Stimulated activated CD4-positive, alpha-beta T cell treated with anti-CD3 and anti-CD28 coated beads, Interleukin-15, amount 100 ng/mL, for 24 hours (primary cell): ENCODE measurements around the gene RFXANK.
"Not testable (repeated sequence)": the region's sequence is repeated elsewhere in the genome, so short reads cannot be mapped to it uniquely, and the experiment has no call there.

Source experiments
- DNase-seq: peaks from one replicate; pipeline ENCODE4 v3.0.0-alpha.2; 2020

The RFXANK gene

DNA sequence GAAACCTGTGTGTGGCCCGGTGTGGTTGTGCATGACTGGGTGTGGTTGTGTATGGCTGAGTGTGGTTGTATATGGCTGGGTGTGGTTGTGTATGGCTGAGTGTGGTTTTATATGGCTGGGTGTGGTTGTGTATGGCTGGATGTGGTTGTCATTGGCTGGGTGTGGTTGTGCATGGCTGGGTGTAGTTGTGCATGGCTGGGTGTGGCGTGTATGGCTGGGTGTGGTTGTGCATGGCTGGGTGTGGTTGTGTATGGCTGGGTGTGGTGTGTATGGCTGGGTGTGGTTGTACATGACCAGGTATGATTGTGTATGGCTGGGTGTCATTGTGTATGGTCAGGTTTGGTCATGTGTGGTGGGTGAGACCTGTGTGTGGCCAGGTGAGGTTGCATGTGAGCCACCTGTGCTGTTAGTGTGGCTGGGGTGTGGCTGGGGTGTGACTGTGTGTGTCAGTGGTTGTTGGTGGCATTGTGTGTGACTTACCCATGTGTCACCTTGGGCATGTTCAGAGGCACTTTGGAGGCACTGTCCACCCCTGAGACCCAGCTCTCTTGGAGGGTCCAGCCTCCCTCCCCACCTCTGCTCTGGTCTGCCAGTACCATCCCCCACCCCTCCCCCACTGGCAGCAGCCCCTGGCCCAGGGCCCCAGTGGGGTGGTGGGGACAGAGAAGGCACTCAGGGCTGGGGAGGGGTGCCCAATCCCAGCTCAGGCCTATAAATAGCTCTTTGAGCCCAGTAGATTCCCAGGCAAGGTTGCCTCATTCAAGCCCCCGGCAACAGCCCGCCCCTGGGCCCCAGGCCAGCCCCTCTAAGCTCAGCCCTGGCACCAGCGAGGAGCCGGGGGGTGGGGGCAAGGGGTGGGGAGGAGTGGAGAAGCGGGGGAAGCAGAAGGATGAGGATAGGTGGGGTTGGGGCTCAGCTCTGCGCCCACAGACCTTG is 15.8 kb downstream of the RFXANK start:
- no peak for DNase-seq

DNA sequence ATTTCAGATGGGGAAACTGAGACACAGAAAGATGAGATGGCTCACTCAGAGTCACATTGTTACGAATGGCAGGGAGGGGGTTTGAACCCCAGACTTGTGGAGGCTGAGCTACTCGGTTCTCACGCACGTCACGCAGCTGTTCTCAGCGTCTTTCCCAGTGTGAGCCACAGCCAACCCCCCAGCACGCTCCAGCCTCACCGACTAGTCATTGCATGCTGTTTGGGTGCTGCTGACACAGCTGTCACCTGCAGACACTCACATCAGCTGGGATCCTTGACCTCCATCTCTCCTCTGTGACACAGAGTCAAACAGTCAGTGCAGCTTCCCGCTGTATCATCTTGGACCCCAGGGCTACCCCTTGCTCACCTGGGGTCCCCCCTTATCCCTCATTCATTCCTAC is 17.3 kb downstream of the RFXANK start:
- DNase-seq: no peak

DNA sequence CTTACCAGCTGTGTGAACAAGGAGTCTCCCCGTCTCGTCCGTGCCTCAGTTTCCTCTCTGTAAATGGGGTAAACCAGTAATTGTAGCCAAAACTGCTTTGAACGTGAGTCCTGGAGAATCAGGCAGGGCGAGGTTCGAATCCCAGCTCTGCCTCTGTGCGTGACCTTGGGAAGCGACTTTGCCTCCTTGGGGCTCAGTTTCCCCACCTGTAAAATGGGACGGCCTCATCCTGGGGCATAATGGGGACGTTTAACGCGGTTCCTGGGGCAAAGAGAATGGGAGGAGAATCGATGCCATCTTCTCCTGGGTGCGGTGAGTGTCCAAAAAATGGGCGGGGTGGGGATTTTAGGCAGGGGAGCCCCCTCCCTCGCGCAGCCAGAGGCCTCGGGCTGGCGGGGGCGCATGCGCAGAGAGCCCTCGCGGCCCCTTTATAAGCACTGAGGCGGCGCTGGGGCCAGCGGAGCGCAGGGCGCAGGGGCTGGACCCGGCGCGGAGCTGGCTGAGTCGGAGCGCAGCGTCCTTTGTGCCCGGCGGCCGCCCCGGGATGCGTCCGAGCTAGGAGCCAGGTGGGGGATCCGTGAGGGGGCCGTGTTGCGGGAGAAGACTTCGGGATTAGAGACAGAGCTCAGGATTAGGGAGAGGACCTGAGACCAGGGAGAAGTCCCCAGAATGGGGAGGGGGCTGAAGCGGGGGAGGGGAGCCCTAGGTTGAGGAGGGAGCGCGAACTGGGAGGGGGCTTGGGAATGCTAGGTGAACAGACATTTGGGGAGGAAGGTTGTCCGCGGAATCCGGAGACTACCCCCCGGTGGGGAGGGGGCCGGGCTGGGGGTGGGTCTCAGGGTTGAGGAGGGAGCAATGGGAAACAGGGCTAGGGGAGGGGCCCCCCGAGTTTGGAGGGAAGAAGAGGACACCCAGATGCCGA is 19.7 kb downstream of the RFXANK start, which contains the start of gene NCAN:
NCAN (plus strand) TSS at position 460 of the 922 bp plus-strand sequence. CDS start 4,996 bp downstream, outside the sequence.
- DNase-seq: no peak

DNA sequence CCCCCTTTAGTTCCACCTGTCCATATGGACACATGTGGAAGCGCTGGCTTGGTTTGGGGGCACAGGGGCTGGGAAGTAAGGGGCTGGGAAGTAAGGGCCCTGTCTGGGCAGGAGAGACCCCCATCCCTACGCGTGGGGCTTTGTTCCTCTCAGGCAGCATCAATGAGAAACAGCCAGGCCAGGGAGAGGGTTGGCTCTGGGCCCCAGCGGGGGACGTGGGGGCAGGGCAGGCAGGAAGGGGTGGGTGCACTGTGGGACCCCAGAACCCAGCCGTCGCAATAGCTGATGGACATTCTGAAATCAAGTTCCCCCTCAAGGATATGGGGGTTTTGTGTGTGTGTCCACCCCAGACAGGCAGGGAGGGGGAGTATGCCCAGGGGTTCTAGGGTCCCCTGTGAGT is 20.9 kb downstream of the RFXANK start:
- DNase-seq: no peak

DNA sequence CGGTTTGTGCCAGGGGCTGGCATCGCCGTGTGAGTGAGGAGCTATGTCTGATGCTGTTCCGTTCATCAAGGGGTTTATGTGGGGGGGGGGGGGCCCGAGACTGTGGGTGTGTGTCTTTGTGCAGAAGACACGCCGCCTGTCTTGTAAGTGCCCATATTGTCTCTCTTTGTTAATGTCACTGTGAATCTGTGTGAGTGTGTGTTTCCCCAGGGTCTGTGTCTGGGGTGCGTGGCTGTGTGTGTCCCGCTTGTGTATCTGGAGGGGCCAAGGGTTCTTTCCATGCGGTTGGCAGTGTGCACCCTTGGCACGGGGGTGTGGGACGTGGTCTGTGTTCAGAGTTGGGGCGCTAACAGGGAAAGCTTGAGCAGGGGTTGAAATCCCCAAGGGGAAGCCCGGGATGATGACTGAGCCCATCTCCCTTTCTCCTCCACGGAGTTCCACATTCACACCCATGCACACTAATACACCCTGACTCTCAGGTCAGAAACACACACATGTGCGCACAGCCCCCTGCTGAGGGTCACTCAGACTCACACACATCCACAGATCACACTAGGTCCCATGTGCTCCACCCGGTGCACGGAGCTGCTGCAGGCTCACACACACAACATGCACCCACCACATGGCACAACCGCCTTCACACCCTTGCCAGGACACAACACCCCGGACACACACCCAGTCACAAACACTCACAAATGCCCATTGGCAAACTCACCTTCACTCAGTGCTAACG is 21.5 kb downstream of the RFXANK start:
- no peak for DNase-seq

DNA sequence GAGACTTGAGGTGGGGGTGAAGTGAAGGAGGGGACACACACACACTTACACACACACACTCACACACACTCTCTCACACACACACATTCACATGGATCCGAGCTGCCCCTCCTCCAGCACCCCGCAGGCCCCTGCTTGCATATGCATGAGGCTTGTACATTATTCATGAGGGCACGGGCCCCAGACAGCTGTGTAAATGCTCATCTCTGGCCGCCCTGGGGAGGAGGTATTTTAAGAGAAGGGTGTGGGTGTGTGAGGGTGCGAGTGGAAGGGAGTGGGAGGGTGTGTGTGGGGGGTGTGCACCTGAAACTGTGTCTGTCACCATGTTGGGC is 22.1 kb downstream of the RFXANK start:
- DNase-seq: no peak

DNA sequence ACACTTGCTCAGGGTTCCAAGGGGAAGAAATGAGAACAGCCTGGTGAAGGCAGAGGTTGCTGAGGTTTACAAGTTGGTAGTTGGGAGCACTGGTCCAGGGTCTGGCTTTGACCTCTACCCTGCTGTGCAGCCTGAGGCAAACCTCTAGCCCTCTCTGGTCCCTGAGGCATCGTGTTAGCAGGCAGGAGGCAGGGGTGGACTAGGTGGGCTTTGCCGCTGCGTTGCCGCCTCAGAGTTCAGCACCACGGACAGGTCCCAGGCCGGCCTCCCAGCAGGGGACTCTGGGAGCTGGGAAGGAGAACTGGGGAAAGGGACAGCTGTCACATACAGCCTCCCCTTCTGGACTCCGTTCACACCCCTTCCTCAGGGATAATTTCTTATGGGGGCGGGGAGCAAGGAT is 22.8 kb downstream of the RFXANK start:
- peak; percentile 33 for DNase-seq

DNA sequence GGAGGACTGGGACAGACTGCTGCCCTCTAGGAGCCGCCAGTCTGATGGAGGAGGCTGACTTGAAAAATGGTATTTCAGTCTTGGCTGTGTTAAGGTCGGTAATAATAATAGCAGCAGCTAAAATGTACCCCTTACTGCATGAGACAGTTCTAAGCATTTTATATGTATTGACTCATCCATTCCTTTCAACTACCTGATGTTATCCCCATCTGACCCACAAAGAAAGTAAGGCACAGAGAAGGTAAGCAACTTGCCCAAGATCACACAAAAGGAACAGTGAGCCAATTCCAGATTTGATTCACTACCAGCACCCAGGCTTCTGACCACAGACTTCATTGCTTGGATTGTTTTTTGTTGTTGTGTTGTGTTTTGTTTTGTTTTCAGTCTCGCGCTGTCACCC is 23.7 kb downstream of the RFXANK start:
- DNase-seq: no peak

DNA sequence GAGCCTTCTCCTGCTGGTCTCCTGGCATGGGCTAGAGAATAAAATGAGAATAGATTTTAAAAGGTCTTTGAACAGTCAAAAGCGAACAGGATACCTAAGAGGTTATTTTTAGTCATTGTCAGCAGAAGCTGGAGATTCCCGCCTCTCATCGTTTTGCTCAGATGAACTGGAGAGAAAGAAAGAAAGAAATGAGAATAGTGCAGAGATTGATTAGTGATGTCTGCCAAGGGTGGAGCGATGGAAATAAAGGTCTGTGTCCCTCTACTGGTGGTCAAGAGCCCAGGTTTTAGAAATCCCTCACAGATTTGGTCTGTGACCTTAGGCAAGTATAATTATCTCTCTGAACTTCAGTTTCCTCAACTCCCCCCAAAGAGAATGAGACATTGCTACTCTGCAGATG is 25.0 kb downstream of the RFXANK start:
- DNase-seq: no peak

DNA sequence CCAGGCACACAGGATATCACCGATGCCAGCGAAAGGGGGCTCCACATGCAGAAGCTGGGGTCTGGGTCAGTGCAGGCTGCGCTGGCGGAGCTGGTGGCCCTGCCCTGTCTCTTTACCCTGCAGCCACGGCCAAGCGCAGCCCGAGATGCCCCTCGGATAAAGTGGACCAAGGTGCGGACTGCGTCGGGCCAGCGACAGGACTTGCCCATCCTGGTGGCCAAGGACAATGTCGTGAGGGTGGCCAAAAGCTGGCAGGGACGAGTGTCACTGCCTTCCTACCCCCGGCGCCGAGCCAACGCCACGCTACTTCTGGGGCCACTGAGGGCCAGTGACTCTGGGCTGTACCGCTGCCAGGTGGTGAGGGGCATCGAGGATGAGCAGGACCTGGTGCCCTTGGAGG is 26.9 kb downstream of the RFXANK start:
- no peak for DNase-seq

DNA sequence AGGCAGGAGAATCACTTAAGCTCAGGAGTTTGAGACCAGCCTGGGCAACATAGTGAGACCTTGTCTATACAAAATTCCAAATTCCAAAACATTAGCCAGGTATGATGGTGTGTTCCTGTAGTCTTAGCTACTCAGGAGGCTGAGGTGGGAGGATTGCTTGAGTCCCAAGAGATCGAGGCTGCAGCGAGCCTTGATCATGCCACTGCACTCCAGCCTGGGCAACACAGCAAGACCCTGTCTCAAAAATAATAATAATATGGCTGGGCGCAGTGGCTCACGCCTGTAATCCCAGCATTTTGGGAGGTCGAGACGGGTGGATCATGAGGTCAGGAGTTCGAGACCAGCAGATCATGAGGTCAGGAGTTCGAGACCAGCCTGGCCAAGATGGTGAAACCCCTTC is 28.9 kb downstream of the RFXANK start:
- not testable (repeated sequence) for DNase-seq

DNA sequence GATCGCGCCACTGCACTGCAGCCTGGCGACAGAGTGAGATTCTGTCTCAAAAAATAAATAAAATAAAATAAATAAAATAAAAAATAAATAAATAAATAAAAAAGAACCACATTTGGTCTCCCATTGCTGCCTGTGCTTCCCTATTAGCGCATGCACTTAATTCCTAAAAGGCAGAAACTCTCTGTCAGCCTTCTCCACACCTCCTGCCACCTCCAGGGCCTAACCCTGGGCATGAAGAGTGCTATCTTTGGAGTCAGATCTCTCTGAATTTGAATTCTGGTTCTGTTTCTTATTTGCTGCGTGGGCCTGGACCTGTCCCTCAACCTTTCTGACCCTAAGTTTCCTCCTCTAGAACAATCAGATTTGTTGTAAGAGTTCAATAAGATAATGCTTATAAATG is 31.0 kb downstream of the RFXANK start:
- DNase-seq: no peak

DNA sequence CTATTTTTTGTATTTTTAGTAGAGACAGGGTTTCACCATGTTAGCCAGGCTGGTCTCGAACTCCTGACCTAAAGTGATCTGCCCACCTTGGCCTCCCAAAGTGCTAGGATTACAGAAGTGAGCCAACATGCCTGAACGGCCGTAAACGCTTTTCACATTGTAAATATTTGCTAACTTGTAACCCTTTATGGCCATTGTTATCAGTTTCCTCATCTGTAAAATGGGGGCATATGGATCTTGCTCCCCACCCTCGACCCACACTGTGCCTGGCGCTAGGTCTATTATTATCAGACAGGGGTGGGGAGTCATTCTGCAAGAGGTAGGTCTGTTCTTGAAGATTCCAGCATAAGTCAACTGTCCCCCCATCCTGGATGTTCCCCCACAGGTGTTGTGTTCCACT is 31.6 kb downstream of the RFXANK start:
- no peak for DNase-seq

DNA sequence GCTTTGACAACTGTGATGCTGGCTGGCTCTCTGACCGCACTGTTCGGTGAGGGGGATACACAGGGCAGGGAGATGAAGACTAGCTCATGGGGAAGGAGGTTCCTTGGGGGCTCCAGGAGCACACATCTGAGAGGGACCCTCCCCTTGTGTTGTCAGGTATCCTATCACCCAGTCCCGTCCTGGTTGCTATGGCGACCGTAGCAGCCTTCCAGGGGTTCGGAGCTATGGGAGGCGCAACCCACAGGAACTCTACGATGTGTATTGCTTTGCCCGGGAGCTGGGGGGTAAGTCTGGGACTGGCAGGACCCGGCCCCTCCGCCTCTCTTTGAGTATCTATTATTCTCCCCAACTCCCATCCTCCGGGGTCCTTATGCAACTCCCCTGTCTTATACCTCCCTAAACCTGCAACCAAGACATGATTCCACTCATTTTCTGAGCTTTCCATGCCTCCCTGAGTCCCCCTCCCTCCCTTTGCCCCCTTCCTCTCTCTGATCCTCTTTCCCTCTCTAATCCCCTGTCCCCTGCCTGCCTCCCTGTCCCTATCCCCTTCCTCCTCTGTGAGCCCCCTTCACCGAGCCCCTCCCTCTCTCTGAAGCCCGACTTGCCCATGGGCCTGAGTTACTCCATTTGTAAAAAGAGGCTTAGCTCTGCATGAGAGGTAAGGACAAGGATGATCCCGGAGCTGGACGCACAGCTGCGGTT is 32.2 kb downstream of the RFXANK start:
- no peak for DNase-seq

DNA sequence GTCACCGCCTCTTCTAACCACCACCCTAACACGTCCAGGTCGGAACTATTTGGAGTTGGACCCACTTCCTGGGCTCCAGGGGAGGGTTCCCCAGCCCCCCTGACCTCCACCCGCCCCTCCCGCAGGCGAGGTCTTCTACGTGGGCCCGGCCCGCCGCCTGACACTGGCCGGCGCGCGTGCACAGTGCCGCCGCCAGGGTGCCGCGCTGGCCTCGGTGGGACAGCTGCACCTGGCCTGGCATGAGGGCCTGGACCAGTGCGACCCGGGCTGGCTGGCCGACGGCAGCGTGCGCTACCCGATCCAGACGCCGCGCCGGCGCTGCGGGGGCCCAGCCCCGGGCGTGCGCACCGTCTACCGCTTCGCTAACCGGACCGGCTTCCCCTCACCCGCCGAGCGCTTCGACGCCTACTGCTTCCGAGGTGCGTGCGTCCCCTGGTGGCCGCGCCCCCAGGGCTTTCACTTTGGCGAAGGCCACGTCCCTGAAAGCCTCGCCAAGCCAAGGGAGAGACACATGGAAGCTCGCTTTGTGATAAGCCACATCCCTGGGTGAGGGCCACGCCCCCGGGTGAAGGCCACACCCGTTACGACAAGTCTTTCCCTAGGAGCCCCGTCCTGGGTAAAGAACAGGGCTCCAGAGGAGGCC is 32.9 kb downstream of the RFXANK start:
- DNase-seq: peak; percentile 85

DNA sequence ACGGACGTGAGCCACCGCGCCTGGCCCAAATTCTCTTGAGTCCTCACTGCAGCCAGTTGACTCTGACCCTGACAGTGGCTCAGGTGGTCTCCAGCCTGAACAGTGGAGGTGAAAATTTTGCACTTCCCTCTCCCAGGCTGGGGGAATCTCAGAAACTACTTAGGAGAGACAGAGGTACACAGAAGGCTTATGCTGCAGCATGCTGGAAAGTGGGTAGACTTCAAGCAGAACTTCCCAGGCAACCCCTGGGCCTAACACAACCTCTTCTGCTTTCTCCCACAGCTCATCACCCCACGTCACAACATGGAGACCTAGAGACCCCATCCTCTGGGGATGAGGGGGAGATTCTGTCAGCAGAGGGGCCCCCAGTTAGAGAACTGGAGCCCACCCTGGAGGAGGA is 34.1 kb downstream of the RFXANK start:
- no peak for DNase-seq

DNA sequence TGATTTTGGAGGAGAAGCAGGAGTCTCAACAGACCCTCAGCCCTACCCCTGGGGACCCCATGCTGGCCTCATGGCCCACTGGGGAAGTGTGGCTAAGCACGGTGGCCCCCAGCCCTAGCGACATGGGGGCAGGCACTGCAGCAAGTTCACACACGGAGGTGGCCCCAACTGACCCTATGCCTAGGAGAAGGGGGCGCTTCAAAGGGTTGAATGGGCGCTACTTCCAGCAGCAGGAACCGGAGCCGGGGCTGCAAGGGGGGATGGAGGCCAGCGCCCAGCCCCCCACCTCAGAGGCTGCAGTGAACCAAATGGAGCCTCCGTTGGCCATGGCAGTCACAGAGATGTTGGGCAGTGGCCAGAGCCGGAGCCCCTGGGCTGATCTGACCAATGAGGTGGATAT is 34.6 kb downstream of the RFXANK start:
- DNase-seq: no peak

DNA sequence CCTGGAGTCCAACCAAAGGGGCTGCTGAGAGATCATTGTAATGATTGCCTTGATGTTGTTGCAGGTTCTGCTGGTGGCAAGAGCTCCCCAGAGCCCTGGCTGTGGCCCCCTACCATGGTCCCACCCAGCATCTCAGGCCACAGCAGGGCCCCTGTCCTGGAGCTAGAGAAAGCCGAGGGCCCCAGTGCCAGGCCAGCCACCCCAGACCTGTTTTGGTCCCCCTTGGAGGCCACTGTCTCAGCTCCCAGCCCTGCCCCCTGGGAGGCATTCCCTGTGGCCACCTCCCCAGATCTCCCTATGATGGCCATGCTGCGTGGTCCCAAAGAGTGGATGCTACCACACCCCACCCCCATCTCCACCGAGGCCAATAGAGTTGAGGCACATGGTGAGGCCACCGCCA is 35.2 kb downstream of the RFXANK start:
- no peak for DNase-seq

DNA sequence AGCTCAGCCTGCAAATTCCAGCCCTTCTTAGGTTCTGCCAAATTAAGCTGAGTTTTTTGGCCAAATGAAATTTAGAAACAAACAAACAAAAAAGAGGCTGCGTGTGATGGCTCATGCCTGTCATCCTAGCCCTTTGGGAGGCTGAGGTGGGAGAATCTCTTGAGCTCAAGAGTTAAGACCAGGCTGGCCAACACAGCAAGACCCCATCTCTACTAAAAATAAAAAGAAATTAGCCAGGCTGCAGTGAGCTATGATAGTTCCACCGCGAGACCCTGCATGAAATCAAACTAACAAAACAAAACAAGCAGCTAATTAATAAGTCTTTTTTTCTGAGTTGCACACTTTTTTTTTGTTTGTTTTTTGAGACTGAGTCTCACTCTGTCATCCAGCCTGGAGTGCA is 37.6 kb downstream of the RFXANK start:
- DNase-seq: no peak

DNA sequence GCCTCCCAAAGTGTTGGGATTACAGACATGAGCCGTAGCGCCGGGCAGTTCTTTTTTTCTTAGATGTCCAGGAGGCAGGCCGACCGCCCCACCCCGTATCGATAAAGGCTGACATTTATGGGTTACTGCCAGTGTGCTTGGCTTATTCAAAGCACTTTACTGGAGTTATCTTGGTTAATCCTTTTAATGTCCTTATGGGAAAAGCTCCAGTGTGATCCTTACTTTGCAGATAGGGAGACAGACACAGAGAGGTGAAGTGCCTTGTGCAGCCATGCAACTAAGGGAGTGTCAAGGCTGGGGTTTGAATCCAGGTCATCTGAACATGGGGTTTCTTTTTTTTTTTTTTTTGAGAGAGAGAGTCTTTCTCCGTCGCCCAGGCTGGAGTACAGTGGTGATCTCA is 38.9 kb downstream of the RFXANK start:
- no peak for DNase-seq

DNA sequence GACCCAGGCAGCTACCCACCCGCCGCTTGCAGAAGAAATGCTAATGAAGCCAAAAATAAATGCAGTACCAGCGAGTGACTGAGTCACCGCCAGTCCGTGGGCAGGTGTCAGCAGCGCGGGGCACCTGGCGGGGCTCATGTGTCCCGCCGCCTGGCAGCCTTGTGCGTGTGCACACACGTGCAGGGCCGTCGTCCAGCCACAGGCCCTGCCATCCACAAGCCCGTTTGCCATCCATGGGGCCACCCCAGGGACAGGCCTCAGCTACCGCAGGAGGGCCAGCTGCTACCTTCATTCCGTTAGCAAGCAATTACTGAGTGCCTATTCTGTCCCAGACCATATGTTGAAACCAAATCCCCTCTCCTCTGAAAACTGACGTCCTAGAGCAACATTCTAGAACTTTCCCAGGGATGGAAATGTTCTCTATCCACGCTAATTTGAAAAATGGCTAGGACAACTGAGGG is 40.2 kb downstream of the RFXANK start:
- no peak for DNase-seq
